Naive thymus-derived CD8-positive, alpha-beta T cell (primary cell): Measurements from ENCODE around the gene SP110. TPM values are rescaled to one million over a fixed set of nuclear protein-coding genes. Genes with fewer than 3 reads are reported as not detected.

Experiments used
- ATAC-seq, 2 donors: fragments of 150-1000 bp; cut with Tn5 transposase in 1 of 2; sonication (Bioruptor Pico), chemical (Tn5 transposase) in 1 of 2; 1 replicate in 1 of 2; 2 replicates in 1 of 2; pipeline ENCODE4 v1.10.0; 2021; ENCODE audit warnings: mild to moderate bottlenecking in 2 of 2, moderate library complexity in 2 of 2
- POLR2A ChIA-PET: fragments of 350-600 bp; sonication (Branson Sonifier 250); formaldehyde crosslinking; loops from one replicate; lab custom pipeline; 2021; ENCODE audit warnings: antibody characterized with exemption; lab: Charles Lee
- DNase-seq, 10 donors: peaks; one replicate each; pipeline versions ENCODE4 v3.0.0 to v3.0.0-alpha.2; 2020 to 2022
- H3K27ac Mint-ChIP-seq, 10 donors: one replicate each; pipeline ENCODE4 v1.8.0; 2020 to 2022; ENCODE audit warnings: mild to moderate bottlenecking in 10 of 10, mixed read lengths in 10 of 10, moderate library complexity in 4 of 10, inconsistent platforms in 1 of 10
- H3K27me3 Mint-ChIP-seq, 5 donors: one replicate each; pipeline ENCODE4 v1.8.0; 2021 to 2022; ENCODE audit warnings: mixed read lengths in 5 of 5
- H3K36me3 Mint-ChIP-seq, 3 donors: one replicate each; pipeline ENCODE4 v1.8.0; 2020 to 2022; ENCODE audit warnings: mixed read lengths in 3 of 3, mild to moderate bottlenecking in 2 of 3, inconsistent platforms in 1 of 3
- H3K4me1 Mint-ChIP-seq, 4 donors: one replicate each; pipeline ENCODE4 v1.8.0; 2021 to 2022; ENCODE audit warnings: mixed read lengths in 4 of 4
- H3K4me3 Mint-ChIP-seq, 10 donors: one replicate each; pipeline ENCODE4 v1.8.0; 2020 to 2022; ENCODE audit warnings: mild to moderate bottlenecking in 10 of 10, mixed read lengths in 10 of 10, moderate library complexity in 6 of 10, inconsistent platforms in 1 of 10
- H3K9me3 Mint-ChIP-seq, 9 donors: one replicate each; pipeline ENCODE4 v1.8.0; 2020 to 2022; ENCODE audit warnings: mixed read lengths in 9 of 9, mild to moderate bottlenecking in 3 of 9, inconsistent platforms in 1 of 9, moderate library complexity in 1 of 9
- polyA plus RNA-seq, 3 donors: library from polyadenylated mRNA; unstranded; fragments of 300-500 nt; fragmentation: Illumina TruSeq; gene quantifications; one replicate each; pipeline ENCODE4 v1.2.3, GENCODE V29; 2021
- total RNA-seq, 8 experiments: library from RNA in 2 of 8; stranded (reverse) in 2 of 8; gene quantifications; one replicate each; pipeline ENCODE4 v1.2.3 and lab custom pipeline; 2021 to 2026

The SP110 gene
- total and polyA plus RNA-seq, 5 experiments from 2014 or later = 82.8 to 121 (median 115) TPM

DNA sequence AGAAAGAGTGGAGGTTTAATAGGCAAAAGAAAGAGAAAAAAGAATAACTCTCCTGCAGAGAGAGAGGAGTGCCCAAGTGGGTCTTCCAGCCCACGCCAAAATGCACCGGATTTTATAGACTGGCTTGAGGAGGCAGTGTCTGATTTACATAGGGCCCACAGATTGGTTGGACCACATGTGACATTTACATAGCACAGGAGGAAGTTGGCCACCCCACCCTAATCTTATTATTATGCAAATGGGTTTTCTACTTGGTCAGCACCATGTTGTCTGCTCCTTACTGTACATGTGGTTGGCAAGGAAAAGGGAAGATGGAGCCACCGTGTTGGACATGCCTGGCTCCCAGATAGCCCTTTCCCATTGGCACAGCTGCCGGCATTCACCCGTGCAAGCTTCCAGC lies 56.8 kb downstream of the SP110 start:
- H3K27me3 Mint-ChIP-seq = no peaks in the 10 kb centered on the region
- H3K36me3 Mint-ChIP-seq = peaks cover 4 to 45% (median 28%) of the 10 kb centered on the region in 3 donors
- peak overlapping the region in 3 of 10 donors; percentile 41 to 80 (median 48) for H3K27ac Mint-ChIP-seq
- no peaks in the 10 kb centered on the region for H3K9me3 Mint-ChIP-seq
- H3K4me3 Mint-ChIP-seq = no peak overlapping the region
- no peak for ATAC-seq
- H3K4me1 Mint-ChIP-seq = peaks cover 5 to 10% (median 8%) of the 10 kb centered on the region in 4 donors
- DNase-seq = no peak
- POLR2A ChIA-PET = no interaction called here

DNA sequence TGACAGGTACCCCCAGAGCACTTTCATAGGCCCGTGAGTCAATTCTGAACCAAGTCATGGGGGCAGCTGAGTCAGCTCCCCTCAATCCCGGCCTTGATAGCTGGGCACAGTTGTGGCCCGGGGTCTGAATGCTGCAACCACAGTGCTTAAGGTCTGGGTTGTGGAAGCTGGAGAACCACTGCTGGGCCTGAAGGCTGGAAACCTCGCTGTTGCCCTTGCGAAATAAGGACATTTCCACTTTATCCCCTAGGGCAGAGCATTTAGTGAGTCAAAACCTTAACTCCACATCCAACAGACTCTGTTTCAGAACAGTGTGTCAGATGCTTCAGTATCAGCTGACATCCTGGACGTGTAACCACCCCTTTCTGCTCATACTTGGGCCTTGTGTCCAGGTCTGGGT lies 58.6 kb downstream of the SP110 start:
- POLR2A ChIA-PET = interaction anchor here (1.1 kb wide), 1 partner anchor 452 kb away, joined by 3 read pairs; no protein-coding TSS in a partner anchor
- Mint-ChIP-seq H3K27ac (no peak overlapping the region), H3K36me3 (peaks cover 0 to 30% (median 16%) of the 10 kb centered on the region in 3 donors), H3K4me1 (peaks cover 5 to 10% (median 8%) of the 10 kb centered on the region in 4 donors), H3K4me3 (no peak overlapping the region), H3K27me3 (no peaks in the 10 kb centered on the region), H3K9me3 (peaks cover 0 to 5% (median 0%) of the 10 kb centered on the region in 9 donors)
- DNase-seq (no peak), ATAC-seq (no peak)

DNA sequence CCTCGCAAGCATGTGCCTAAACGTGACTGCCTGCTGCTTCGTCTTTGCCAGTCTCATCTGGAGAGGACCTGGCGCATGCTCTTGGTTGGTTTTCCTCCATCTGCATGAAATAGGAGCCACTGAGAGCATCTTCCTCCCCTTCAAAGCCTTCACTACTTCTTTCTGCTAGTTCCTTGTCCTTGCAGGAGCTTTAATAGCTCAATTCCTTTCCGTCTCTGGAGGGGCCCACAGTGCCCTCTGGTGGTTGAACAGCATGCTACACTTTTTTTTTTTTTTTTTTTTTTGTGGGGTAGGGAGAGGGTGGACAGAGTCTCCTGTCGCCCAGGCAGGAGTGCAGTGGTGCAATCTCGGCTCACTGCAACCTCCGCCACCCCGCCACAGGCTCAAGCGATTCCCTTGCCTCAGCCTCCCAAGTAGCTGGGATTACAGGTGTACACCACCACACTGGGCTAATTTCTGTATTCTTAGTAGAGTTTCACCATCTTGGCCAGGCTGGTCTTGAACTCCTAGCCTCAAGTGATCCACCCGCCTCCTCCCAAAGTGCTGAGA lies 59.6 kb downstream of the SP110 start:
- DNase-seq = peak in 9 of 10 donors; percentile 11 to 59 (median 46)
- ATAC-seq = peak; percentile 54 to 57
- H3K9me3 Mint-ChIP-seq = peaks cover 0 to 5% (median 0%) of the 10 kb centered on the region in 9 donors
- peak overlapping the region in 2 of 10 donors; percentile 59 to 63 for H3K4me3 Mint-ChIP-seq
- H3K27ac Mint-ChIP-seq = peak overlapping the region in 2 of 10 donors; percentile 13 to 72
- H3K4me1 Mint-ChIP-seq = peaks cover 5 to 10% (median 8%) of the 10 kb centered on the region in 4 donors
- peaks cover 0 to 2% (median 0%) of the 10 kb centered on the region in 5 donors for H3K27me3 Mint-ChIP-seq
- POLR2A ChIA-PET = interaction anchor here (0.7 to 1.1 kb wide), 5 partner anchors 10 to 453 kb away, joined by 3 to 7 read pairs (median 3); no protein-coding TSS in a partner anchor
- H3K36me3 Mint-ChIP-seq = peaks cover 0 to 22% (median 13%) of the 10 kb centered on the region in 3 donors

DNA sequence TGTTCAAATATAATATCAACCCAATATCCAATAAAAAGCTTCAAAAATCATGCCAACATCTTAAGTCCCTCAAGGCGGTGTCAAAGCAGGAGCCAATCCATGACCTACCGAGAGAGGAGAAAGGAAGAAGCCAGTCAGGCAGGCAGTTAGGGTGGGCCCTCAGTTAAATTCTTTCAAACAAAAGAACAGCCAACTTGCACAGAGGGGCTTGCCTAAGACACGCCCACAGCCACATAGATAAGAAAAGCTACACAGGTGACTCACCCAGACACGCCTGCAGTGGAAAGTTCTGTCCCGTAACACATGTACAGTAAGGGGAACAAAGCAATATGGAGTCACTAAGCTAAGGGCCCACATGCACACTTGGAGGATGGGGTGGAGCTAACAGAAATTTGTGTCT lies 61.3 kb downstream of the SP110 start:
- ATAC-seq = no peak
- DNase-seq = no peak
- Mint-ChIP-seq H3K4me3 (no peak overlapping the region), H3K27ac (peak overlapping the region in 1 of 10 donors; percentile 14), H3K27me3 (peaks cover 0 to 2% (median 0%) of the 10 kb centered on the region in 5 donors), H3K4me1 (peaks cover 5 to 9% (median 7%) of the 10 kb centered on the region in 4 donors), H3K9me3 (peaks cover 0 to 5% (median 0%) of the 10 kb centered on the region in 9 donors), H3K36me3 (peaks cover 0 to 7% (median under 1%) of the 10 kb centered on the region in 3 donors)
- POLR2A ChIA-PET = no interaction called here

DNA sequence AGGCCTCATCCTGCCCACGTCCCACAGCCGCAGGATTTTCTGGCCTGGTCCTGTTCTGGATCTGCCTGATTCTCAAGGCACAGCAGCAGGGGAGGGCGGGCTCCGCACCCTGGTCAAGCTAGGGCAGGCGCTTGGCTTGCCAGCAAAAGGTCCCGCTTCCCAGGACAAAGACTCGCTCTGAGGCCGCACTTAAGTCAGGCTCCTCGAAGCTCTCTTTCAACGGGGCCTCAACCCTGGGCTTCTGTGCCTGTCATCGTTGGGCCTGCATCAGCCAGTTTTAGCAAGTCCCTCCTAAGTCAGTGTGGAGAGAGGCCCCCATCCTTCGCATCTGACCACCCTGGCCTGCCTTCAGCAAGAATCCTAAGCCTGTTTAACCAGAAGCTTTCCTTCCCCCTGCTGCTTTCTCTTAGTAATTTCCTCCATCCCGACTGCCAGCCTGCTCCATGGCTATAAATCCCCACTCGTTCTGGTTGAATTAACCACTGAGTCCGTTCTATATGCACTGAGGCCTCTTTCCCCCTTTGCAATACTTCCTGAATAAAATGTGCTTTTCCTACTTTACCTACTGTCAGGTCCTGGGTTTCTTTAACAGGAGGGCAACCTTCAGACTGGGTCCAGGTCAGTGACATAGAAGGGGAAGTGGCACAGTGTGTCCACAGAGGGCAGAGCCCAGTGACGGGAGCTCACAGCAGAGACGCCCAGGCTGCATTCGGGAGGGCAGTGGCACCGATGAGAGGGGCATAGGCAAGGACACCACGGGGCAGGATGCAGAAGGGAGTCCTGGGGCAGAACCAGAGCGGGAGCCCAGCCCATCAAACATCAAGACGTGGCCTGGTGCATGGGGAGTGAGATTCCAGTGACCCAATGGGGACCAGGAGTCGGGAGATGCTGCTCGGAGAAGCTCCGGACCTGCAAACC lies 62.7 kb downstream of the SP110 start:
- no peak overlapping the region for H3K27ac Mint-ChIP-seq
- peaks cover 5 to 8% (median 6%) of the 10 kb centered on the region in 4 donors for H3K4me1 Mint-ChIP-seq
- DNase-seq (no peak), ATAC-seq (no peak)
- H3K4me3 Mint-ChIP-seq = no peak overlapping the region
- peaks cover 0 to 10% (median 0%) of the 10 kb centered on the region in 9 donors for H3K9me3 Mint-ChIP-seq
- peaks cover 0 to 2% (median 0%) of the 10 kb centered on the region in 5 donors for H3K27me3 Mint-ChIP-seq
- H3K36me3 Mint-ChIP-seq = peaks cover 0 to 5% (median 0%) of the 10 kb centered on the region in 3 donors
- POLR2A ChIA-PET = no interaction called here

DNA sequence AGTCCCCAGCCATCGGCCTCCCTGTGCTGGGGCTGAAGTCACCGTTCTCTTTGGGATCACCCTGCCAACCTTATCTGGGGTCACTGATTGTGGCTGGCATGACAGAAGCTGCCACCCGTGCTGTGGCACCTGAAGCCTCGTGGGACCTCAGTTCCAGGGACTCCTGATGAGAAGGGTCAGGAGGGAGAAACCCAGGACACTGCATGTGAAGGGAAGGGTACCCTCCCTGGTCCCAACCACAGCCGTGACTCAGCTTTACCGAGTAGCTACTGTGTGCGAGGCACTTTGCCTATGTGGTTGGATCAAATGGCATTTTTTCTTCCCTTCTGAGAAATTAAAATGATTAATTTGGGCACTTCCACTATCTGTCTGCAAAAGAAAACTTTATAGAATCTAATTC lies 64.4 kb downstream of the SP110 start:
- peaks cover 0 to 13% (median 0%) of the 10 kb centered on the region in 9 donors for H3K9me3 Mint-ChIP-seq
- no peak overlapping the region for H3K4me3 Mint-ChIP-seq
- H3K27ac Mint-ChIP-seq = no peak overlapping the region
- peaks cover 0 to 2% (median 0%) of the 10 kb centered on the region in 5 donors for H3K27me3 Mint-ChIP-seq
- H3K4me1 Mint-ChIP-seq = peaks cover 2 to 7% (median 6%) of the 10 kb centered on the region in 4 donors
- no peak for DNase-seq
- POLR2A ChIA-PET = no interaction called here
- peaks cover 0 to 8% (median 0%) of the 10 kb centered on the region in 3 donors for H3K36me3 Mint-ChIP-seq
- ATAC-seq = no peak

DNA sequence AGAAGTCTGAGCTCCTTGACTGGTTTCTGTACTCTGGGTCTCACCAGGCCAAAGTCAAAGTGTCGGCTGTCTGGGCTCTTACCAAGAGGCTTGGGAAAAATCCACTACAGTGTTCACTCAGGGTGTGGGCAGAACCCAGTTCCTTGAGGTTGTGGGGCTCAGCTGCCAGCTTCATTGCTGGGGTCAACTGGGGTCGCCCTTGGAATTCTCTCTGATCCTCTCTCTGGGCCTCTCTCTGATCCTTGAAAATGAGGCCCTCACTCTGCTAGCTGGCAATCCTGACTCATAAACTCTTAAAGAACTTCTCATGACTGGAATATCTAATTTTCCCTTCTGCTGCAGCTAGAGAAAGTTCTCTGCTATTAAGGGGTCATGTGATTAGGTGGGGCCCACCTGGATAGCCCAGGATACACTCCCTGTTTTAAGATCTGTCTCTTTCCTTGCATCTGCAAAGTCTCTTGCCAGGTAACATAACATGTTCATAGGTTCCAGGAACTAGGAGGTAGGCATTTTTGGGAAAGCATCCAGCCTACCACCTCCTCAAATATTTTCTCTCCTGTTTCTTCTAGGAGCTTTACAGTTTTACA lies 66.3 kb downstream of the SP110 start:
- Mint-ChIP-seq H3K9me3 (peaks cover 0 to 13% (median 0%) of the 10 kb centered on the region in 9 donors), H3K27me3 (peaks cover 0 to 2% (median 0%) of the 10 kb centered on the region in 5 donors), H3K4me3 (no peak overlapping the region), H3K4me1 (no peaks in the 10 kb centered on the region), H3K36me3 (peaks cover 0 to 8% (median 0%) of the 10 kb centered on the region in 3 donors), H3K27ac (no peak overlapping the region)
- ATAC-seq (no peak), DNase-seq (no peak)
- POLR2A ChIA-PET = no interaction called here

DNA sequence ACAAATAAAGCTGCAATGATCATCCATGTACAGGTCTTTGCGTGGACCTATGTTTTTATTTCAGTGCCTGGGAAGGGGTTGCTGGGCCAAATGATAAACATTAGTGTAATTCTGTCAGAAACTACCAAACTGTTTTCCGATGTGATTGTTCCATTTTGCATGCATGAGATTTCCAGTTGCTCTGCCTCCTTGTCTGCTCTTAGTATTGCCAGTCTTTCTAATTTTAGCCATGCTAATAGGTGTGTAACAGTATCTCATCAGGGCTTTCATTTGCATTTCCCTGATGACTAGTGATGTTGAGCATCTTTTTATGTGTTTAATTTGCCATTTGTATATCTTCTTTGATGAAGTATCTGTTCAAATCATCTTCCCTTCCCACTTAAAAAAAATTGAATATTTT lies 67.5 kb downstream of the SP110 start:
- H3K4me1 Mint-ChIP-seq = no peaks in the 10 kb centered on the region
- peaks cover 0 to 2% (median 0%) of the 10 kb centered on the region in 5 donors for H3K27me3 Mint-ChIP-seq
- no peak for DNase-seq
- no peak overlapping the region for H3K4me3 Mint-ChIP-seq
- peaks cover 0 to 10% (median 0%) of the 10 kb centered on the region in 9 donors for H3K9me3 Mint-ChIP-seq
- ATAC-seq = no peak
- H3K27ac Mint-ChIP-seq = no peak overlapping the region
- peaks cover 0 to 8% (median 0%) of the 10 kb centered on the region in 3 donors for H3K36me3 Mint-ChIP-seq
- POLR2A ChIA-PET = no interaction called here

DNA sequence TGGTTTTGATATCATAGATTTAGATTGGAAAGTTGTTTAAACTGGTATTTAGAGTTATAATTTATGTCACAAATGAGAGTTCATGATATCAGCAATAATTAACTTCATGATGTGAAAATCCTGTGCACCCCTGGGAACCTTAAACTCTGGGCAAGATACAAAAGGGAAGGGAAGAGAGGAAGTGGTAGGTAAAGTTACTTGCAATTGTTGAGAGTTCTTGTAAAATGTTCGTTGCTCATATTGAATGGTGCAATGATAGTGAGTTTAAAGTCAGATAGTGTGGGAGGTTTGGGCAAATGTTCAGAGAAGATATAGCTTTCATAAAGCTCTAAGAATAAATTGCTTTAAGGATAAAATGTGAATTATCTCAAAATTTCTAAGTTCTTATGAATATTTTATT lies 75.4 kb downstream of the SP110 start:
- Mint-ChIP-seq H3K27ac (no peak overlapping the region), H3K27me3 (peaks cover 0 to 7% (median 0%) of the 10 kb centered on the region in 5 donors), H3K4me3 (no peak overlapping the region), H3K9me3 (peaks cover 0 to 21% (median 11%) of the 10 kb centered on the region in 9 donors), H3K4me1 (no peaks in the 10 kb centered on the region), H3K36me3 (peaks cover 0 to 15% (median 7%) of the 10 kb centered on the region in 3 donors)
- DNase-seq = no peak
- ATAC-seq = no peak
- POLR2A ChIA-PET = no interaction called here

DNA sequence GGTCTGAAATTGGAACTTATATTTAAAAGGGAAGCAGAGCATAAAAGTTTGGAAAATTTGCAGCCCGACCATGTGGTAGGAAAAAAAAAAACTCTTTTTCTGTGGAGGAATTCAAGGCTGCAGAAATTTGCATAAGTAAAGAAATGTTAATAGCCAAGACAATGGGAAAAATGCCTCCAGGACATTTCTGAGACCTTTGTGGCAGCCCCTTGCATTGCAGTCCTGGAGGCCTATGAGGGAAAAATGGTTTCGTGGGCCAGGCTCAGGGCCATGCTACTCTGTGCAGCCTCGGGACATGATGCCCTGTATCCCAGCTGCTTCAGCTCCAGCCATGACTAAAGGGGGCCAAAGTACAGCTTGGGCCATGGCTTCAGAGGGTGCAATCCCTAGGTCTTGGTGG lies 79.1 kb downstream of the SP110 start:
- ATAC-seq = no peak
- Mint-ChIP-seq H3K4me3 (no peak overlapping the region), H3K27ac (peak overlapping the region in 1 of 10 donors; percentile 66), H3K27me3 (peaks cover 0 to 7% (median 0%) of the 10 kb centered on the region in 5 donors), H3K4me1 (no peaks in the 10 kb centered on the region), H3K36me3 (peaks cover 0 to 15% (median 7%) of the 10 kb centered on the region in 3 donors), H3K9me3 (peaks cover 0 to 21% (median 11%) of the 10 kb centered on the region in 9 donors)
- POLR2A ChIA-PET = no interaction called here
- no peak for DNase-seq

DNA sequence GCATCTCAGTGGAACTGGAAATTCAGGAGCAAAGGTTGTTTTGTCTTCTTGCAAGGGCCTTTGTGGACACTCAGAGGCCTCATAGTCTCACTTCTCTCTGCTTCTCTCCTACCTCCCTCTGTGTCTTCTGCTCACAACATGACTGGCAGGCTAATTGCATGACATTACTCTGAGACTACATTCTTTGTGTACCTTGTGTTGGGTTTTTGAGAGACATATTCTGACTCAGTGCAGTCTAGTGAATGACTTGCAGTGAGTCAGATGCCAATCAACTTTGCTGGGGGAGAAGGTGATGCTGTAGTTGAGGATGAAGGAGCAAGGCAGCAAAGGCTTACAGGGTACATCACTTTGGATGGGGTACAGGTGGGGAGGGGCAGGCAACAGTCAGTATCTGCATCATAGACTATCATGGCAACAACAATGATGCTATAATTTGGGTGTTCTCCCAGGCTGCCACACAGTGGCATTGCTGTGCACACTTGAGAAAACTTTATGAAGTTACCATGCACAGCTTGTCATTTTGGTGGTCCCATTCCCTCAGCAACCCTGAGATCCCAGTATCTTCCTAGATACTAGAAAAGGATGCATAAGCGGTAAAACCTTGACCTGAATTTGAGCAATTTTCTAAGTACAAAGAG lies 81.8 kb downstream of the SP110 start:
- H3K27me3 Mint-ChIP-seq = peaks cover 0 to 7% (median 0%) of the 10 kb centered on the region in 5 donors
- H3K36me3 Mint-ChIP-seq = peaks cover 0 to 15% (median 7%) of the 10 kb centered on the region in 3 donors
- POLR2A ChIA-PET = no interaction called here
- DNase-seq (no peak), ATAC-seq (no peak)
- H3K27ac Mint-ChIP-seq = no peak overlapping the region
- H3K9me3 Mint-ChIP-seq = peaks cover 0 to 21% (median 11%) of the 10 kb centered on the region in 9 donors
- no peaks in the 10 kb centered on the region for H3K4me1 Mint-ChIP-seq
- no peak overlapping the region for H3K4me3 Mint-ChIP-seq

DNA sequence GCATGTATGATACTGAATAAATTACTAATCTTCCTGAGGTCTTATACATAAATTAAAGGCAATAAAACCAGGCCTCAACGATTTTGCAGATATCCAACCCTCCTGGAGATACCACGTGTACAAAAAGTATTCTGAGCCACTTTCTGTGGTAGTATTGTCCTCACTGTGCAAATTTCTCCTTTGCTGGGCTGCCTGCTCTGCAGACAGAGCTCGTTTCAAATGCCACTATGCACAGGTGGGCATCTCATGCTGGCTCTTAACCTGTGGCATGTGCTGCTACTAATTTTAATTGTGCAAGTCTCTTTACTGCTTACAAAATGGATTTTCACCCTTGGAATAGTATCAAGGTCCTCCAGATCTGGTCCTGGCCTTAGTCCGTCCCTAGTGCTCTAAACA lies 84.7 kb downstream of the SP110 start:
- ATAC-seq (no peak), DNase-seq (no peak)
- H3K36me3 Mint-ChIP-seq = peaks cover 0 to 4% (median 0%) of the 10 kb centered on the region in 3 donors
- H3K27me3 Mint-ChIP-seq = peaks cover 0 to 3% (median 0%) of the 10 kb centered on the region in 5 donors
- no peak overlapping the region for H3K4me3 Mint-ChIP-seq
- H3K9me3 Mint-ChIP-seq = peaks cover 0 to 5% (median 2%) of the 10 kb centered on the region in 9 donors
- POLR2A ChIA-PET = no interaction called here
- H3K27ac Mint-ChIP-seq = no peak overlapping the region
- no peaks in the 10 kb centered on the region for H3K4me1 Mint-ChIP-seq
